Kidney tubule cell (primary cell): ENCODE data around the gene SH3D19.

ENCODE experiments used
- DNase-seq: peaks from one replicate; pipeline ENCODE4 v3.0.0-alpha.2; 2018; ENCODE audit warnings: low spot score

Gene SH3D19

DNA sequence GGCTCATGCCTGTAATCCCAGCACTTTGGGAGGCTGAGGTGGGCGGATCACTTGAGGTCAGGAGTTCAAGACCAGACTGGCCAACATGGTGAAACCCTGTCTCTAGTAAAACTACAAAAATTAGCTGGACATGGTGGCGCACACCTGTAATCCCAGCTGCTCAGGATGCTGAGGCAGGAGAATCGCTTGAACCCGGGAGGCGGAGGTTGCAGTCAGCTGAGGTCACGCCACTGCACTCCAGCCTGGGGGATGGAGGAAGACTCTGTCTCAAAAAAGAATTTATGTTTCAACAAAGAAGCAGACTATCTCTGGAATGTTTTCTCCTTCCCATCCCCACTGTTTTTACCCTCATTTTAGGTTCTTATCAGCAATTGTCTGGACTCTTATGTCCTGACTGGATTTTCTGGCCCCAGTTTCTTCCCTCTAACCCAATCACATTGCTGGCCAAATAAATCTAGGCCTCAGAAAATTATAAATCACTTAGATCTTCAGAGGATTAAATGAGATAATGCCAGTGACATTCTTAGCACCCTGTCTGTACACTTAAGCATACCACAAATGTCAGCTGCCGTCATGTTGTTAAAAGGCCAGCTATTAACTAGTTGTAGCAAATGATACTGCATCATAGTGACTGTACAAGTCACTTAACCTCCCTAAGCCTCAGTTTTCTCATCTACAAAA lies 93.3 kb downstream of the SH3D19 start:
- DNase-seq, result no peak

DNA sequence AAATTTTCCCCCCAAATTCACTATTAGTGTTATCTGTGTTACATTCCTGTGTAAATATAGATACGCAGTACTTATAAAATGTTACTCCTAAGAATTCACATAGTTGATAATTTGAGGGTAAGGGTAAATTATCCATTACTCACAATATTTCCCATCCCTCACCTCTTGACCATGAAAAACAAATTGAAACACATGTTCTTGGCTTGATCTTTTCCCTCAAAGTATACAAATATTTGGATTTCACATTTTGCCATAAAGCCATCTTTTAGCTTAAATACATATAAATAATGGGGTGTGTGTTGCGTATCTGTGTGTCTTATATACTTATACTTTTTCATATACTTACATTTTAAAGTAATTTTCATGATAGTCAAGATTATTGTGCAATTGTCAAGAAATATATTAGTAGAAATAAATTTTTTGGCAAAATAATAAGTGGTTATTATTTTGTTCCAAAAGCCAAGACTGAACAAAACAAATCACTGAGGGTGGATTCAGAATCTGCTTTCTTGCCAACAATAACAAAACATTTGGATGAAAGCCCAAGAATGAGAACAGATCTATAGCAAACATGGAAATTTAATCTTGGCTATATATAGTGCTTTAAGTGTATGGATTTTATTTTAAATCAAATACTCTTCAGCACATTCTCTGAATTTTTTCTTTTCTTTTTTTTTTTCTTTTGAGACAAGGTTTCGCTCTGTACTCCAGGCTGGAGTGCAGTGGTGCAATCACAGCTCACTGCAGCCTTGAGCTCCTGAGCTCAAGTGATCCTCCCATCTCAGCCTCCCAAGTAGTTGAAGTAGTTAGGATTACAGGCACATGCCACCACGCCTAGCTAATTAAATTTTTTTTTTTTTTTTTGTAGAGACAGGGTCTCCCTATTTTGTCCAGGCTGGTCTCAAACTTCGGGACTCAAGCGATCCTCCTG lies 97.0 kb downstream of the SH3D19 start:
- no peak for DNase-seq

DNA sequence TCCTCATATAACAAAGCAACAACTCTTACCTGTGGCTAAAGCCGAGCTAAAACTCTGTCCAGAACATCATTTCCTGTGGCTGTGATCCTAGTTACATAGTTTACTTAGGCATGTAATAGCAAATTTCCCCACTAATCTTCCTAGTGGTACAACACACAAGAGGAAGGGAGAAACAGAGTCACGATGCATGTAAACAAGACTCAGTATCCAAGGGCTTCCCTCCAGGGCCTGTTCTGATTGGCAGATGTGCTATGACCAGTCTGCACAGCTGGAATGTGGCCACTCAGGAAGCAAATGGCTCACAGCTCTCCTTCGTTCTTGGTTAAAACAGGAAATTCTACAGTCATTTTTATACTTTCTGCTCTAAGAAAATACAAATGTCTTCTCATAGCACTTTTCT lies 97.7 kb downstream of the SH3D19 start:
- peak; percentile 84 for DNase-seq

DNA sequence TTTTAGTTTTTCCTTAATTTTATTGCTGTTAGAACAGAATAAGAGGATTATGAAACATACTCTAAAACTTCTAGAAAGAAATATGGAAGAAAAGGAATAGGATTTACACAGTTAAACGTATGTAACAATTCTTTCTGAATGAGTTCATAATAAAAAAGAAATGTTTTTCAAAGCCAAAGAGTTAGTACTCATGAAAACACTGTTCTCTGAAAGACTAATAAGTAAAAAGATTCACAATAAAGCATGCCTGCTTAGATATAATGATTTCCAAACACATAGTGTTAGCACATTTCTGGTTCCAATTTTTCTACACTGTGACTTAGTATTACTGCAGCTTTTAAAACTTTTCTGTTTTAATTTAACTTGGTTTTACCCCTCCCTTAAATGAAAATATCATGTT lies 98.2 kb downstream of the SH3D19 start:
- no peak for DNase-seq

DNA sequence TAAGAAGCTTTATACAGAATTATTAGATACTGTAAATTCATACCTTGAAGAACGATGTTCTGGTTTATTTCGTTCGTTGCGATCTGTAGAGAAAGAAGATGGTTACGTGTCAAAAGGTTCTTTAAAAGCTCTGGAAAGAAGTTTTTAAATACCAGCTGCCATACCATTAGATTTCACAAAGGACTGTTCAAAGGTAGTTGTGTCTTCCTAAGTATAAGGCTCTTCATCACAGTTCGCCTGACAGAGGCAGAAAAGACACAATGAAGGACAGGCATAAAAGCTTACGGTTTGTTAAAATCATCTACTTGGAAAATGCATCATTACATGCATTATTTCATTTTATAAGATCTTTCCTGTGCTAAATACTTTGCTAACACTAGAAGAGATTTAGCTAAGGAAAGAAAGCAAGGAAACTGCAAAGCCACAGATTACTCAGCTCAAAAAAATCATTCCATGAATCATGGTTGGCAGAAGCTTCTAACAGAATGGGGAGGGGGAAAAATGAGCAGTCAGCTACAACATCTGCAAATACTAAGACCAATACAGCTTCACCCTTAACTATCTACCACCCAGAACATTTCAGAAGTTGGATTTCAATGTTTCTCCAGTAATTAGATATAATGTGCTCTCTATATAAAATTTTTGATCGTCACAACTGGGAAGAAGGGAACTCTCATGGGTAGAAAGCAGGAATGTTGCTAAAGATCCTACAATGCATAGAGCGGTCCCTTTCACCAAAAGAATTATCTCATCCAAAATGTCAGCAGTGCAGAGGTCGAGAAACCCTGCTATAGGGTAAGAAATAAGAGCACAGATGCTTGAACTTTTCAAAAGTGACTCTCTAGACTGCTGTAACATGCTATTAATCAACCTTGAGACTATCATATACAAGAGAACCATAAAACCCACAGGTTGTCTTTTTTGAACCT lies 99.1 kb downstream of the SH3D19 start:
- peak; percentile 79 for DNase-seq

DNA sequence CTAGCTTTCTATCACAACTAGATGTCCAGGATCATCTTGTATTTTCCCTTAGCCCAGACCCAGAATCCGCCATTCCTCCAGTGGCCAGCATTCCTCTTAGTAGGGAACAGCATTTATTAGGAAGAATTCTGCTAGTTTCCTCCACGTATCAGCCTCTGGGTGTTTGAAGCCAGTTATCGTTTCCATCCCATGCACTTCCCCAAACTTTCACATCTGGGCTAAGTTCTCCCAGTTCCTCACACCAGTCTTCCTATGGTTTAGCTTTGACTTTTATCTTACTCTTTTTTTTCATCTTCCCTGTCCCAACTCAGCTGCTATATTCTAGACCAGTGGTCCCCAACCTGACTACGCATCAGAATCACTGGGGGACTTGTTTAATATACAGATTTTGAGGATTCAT lies 101.9 kb downstream of the SH3D19 start:
- no peak for DNase-seq

DNA sequence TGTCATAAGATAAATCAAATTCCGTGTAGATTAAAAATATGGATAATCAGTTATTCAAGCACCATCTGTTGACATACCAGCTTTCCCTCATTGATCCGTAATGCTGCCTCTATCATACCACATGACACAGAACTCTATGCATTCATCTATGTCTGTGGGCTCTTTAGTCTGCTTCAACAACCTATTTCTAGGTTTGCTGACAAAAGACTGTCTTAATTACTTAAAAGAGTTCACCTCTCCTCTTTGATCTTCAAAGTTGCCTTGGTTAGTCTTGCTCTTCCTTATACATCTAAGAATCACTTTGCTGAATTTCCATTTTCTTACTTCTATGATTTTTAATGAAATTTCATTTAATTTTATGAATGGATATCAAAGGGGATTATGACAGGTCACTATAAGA lies 105.5 kb downstream of the SH3D19 start:
- DNase-seq, result no peak

DNA sequence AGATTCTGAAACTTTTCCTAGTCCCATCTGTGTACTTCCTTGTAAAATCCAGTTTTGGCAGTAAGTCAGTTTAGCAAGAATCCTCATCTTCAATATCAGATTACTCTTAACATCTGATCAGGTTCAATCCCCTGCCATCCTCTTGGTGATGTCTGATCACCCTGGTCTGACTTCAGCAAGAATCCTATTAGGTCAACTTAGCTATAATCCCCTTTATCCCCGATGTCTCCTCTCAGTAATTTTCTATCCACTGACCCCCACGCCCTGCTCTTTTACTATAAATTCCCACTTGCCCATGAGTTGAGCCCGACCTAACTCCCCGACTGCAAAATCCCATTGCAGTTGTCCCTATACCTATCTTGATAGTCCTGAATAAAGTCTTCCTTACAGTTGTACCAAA lies 106.3 kb downstream of the SH3D19 start:
- no peak for DNase-seq

DNA sequence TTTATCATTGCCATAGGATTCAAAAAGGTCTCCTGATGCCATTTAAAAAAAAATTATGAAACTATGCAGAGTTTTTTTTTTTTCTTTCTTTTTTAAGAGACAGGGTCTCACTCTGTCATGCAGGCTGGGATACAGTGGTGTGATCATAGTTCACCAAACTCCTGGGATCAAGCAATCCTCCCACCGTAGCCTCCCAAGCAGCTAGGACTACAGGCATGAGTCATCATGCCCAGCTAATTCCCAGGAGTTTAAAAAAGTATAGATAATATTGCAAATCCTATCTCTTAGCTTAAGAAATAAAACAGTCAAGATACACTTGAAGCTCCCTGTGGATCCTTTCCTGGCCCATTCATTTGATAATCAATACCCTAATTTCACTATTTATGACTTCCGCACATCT lies 107.1 kb downstream of the SH3D19 start:
- no peak for DNase-seq

DNA sequence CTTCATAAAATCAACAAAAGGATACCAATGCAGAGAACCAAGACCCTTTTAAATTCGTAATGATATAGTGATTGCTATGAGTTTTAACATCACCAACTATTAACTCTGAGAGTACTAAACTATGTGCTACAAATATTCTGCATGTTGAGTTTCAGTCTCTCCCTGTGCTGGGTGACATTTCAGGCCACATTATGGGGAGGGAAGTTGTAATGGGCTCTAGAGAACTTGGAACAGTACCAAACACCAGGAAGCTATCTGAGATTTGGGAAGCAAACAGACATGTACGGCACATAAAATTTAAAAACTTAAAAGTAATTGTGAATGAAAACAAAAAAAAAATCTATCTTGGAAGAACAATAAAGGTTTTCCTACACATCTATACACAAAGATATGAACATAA lies 108.1 kb downstream of the SH3D19 start:
- no peak for DNase-seq

DNA sequence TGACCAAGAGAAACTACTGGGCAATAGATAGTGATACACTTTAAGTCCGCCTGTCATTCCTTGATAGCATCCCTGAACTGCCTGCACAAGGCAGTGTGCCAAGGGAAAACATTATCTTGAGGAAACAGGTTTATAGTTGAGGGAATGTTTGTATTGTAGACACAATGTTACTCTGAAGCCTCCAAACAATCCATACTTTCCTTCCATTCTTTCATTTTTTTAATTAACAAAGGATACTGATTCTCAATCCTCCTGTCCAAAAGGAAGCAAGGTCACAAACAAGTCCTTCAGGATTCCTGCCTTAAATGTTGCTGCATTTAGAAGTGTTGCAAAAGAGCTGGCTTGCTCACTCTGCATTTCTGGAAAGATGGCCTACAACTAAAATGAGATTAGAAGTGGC lies 110.1 kb downstream of the SH3D19 start:
- DNase-seq, result no peak

DNA sequence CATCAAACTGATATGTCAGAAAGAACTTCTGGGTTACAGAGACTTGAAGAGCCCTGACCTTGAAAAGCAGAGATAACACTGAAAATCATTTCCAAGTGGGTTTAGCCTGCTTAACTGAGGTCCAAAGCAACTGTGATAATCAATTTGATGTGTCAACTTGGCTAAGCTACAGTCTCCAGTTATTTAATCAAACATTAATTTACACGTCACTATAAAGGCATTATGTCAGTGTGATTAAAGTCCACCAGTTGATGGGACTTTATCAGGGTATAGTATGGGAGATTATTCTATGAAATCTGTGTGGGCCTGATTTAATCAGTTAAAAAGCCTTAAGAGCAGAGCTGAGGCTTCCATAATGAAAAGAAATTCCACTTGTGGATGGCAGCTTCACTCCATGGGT lies 117.5 kb downstream of the SH3D19 start:
- DNase-seq, result no peak

DNA sequence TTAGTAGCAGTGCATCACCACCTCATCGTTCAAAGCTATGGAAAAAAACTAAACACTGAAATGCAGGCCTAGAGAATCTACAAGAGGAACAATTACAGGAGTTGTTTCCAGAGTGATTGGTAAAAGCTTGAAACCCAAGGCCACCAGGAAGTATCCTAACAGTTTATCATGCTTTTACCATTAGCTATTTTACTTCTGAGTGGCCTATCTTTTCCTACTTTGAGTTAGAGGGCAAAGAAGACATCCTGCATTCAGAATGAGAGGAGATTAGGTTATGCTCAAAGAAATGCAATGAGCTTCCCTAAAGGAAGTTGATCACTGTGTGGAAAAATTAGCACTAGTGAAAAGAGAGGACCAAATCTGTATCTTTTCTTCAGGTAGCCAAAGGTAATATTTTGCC lies 118.2 kb downstream of the SH3D19 start:
- DNase-seq, result no peak

DNA sequence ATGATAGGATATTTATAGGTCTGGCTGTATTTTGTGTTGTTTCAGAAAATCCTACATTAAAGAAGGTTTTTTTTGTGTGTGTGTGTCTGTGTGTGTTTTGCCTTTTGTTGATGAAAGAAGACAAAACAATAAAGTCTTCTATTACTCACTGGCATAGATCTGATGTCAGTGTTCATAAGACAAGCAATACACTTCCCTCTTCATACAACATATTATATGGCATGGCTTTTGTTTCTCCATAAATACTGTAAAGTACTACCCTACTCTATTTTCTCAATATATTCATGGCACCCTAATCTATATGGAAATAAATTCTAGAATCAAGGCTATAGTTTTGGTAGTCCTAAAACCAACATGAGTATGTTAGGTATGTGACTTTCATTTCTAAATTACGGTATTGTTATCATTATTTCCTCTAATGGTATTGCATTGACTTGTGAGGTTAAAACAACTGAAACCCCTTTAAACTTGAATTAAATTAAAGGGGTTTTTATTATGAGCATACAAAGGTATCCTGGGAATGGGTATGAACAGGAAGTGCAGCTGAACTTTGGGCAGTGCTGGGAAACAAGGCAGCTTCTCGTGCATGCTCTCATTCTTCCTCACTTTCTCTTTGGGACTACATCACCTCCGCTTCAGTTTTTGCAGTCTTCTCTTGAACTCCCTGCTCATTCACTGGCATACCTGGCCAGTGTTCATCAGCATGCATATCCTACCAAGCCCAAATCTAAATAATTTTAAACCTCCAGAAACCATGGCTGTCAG lies 119.0 kb downstream of the SH3D19 start:
- no peak for DNase-seq

DNA sequence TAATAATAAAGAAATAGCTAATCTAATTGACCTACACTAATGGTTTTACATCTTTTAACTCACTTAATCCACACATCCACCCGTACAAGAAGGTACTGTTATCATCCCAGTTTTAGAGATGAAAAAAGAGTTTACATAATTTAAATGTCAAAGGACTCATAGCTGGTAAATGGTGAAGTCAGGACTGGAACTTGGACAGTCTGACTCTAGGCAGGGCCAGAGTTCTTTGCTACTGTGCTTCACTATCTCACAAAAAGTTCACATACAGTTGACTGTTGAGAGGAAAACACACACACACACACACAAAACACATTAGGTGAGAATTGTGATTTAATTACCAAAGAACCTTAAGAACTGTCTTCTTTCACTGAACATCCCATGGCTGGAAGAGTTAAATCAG lies 119.7 kb downstream of the SH3D19 start:
- no peak for DNase-seq

DNA sequence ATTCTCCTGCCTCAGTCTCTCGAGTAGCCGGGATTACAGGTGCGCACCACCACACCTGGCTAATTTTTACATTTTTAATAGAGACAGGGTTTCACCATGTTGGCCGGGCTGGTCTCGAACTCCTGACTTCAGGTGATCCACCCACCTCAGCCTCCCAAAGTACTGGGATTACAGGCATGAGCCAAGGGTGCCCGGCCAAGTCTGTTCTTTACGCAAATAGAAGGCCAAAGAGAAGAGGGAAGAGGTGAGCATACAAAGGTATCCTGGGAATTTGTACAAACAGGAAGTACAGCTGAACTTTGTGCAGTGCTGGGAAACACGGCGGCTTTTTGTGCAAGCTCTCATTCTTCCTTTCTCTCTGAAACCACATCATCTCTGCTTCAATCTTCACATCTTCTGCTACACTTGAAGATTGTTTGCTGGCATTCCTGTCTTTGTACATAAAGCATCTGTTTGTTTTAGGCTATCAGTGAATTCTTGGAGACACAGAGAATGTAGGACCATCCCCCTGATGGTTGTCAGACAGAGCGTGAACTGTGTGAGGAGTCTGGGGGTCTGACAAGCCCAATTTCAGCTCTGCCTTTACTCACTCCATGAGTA lies 120.4 kb downstream of the SH3D19 start:
- peak; percentile 13 for DNase-seq

DNA sequence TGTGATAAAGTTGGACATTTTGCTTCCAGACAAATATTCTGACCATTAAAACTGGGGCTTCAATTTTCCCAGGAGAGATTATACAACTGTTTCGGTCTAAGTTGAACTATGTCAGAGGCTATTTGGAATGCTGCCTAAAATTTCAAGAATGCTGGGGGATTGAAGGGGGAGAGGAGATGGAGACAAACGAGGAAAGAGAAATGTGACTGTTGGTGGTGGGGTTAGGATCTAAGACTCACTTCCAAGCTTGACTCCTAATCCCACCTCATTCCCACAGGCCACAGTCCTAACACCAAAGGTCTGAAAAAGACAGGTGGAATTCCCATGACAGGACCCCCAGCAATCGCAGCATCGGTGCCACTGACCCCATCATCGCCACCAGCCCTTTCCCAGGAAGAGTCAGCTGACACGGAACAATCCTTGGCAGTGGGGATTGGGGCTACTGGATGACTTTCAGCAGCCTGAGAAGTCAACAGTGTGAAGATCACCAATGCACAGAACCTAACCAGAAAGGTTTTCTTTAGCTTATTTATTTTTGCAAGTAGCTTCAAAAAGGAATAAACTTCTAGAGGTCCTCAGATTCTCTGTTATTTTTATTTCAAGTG lies 122.5 kb downstream of the SH3D19 start:
- DNase-seq, result peak; percentile 17

DNA sequence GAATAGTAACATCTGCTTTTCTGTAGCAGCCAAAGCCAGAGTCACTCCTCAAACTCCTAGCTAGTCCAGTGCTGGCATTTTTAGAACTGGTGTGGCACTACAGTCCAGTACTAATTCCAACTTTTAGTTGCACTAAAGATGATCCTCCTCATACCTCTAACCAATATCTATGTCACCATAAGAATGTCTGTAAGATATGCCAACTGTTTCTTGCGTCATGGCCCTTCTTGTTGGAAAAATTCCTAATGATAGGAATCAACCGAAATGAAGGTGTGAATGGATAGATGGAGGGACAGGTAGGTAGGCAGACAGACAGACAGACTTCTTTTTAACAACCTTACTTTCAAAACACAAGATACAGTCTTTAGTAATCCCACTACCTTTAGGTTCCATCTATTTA lies 123.0 kb downstream of the SH3D19 start:
- DNase-seq, result no peak

DNA sequence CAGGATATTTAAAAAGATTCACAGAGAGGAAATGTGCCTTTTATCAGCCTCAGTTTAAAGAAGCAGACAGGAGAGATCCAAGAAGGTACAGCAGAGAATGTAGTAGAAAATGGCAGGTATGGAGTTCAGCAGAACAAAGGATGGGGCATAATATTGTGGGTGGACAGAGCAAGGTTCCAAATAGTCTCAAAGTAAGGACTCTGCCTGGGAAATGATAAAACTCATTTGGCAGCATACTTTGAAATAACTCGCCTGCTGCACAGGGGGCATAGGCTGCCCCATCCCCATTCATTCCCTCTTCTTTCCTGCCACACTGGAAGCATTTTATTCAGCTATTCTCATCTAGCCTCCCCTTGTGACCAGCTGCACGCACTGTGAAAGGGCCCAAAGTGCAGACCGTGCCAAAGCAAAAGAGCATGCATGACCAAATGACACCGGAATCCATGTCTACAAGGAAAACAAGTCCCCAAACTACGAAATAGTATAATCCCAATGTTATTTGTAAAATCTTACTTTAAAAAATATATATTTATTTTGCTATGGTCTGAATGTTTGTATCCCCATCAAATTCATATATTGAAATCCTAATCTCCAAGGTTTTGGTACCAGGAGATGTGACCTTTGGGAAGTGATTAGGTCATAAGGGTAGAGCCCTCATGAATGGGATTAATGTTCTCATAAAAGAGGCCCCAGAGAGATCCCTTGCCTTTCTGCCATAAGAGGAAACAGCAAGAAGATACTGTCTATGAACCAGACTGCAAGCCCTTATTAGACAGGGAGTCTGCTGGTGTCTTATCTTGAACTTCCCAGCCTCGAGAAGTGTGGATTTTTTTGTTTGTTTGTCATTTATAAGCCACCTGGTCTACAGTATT lies 125.8 kb downstream of the SH3D19 start:
- no peak for DNase-seq

DNA sequence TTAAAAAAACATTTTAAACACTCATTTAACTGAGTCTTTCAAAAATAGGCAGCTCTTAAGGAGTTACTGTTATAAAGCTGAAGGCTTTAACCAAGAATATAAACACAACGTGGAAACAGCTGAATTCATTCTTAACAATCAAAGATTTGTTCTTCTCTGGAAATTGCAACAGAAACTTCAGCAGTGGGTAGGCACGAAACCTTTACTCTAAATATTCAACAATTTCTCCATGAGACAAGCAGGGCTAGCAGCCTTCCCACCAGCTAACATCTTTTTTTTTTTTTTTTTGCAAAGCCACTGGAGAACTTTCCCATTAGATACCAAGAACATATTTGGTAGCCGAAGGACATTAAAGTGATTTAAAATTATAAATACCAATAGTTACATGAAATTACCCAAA lies 126.7 kb downstream of the SH3D19 start:
- DNase-seq, result no peak
